ENCODE data around the gene TCF12.
"Not testable (repeated sequence)": the region's sequence is repeated elsewhere in the genome, so short reads cannot be mapped to it uniquely, and the experiment has no call there.

The TCF12 gene

DNA sequence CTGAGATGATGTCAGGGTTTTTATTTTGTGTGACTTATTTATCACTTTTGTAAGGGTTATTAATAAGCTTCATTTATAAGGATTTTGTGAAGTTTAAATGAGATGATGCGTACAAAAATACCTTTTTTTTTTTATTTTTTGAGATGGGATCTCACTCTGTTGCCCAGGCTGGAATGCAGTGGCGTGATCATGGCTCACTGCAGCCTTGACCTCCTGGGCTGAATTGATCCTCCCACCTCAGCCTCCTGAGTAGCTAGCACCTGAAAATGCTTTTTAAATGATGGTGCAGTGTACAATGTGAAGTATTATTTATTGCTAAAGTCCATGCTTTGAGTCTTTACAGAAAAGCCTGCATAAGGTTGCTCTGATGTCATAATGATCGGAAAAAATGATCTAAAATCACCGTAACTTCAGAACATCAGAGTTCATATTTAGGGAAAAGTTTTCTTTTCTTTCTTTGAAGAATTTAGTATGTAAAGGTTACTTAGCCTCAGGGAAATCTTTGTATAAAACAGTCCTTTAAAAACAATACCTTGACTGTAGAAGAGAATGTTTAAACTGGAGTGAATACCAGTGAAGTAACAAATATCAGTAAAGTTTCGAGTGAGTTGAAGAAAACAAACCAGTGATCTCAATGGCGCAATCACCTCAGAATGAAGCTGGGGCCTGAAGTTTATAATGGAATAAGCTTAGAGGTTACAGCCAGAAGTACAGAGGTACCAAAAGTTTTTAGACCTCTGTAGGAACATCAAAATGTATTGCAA lies 29.7 kb downstream of the TCF12 start:
- no peak for DNase-seq

DNA sequence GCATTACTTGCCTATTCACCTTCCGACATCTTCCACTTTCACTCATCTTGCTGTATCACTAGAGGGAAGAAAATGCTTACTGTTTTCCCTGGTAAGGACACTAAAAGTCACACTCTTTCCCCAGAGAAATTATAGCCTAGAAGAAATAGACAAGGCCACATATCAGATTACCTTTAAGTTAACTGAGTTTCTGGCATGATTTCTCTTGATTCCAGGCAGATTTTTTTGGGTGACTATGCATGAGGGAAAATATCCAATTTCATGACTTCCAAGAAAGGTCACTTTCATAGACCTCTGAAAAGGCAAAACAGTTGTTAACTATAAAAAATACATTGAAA lies 30.3 kb downstream of the TCF12 start:
- DNase-seq: no peak

DNA sequence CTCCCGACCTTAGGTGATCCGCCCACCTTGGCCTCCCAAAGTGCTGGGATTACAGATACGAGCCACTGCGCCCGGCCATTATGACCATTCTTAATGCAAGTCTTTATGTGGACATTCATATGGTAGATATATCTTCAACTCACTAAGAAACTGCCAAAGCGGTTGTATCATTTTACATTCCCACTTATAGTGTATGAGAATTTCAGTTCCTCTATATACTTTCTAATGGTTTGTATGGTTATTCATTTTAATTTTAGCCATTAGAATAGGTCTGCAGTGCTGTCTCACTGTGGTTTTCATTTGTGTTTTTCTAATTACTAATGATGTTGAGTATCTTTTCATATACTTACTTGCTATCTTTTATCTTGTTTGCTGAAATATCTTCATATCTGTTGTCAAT lies 32.5 kb downstream of the TCF12 start:
- no peak for DNase-seq

DNA sequence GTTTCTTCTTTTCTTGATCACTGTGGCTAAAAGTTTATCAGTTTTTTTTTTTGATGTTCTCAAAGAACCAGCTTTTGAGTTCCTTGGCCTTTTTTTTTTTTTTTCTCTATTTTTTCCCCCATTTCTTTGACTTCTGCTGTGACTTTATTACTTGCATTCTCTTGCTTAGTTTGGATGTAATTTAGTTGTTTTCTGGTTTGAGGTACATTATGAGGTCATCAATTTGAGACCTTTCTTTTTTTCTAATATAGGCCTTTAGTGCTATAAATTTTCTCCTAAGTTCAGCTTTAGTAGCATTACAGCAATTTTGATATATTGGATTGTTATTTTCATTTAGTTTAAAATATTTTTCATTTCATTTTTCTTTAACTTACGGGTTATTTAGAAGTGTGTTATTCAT lies 35.3 kb downstream of the TCF12 start:
- no peak for DNase-seq

DNA sequence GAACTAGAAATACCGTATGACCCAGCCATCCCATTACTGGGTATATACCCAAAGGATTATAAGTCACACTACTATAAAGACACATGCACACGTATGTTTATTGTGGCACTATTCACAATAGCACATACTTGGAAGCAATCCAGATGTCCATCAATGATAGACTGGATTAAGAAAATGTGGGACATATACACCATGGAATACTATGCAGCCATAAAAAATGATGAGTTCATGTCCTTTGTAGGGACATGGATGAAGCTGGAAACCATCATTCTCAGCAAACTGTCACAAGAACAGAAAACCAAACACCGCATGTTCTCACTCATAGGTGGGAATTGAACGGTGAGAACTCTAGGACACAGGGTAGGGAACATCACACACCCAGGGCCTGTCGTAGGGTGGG lies 36.6 kb downstream of the TCF12 start:
- not testable (repeated sequence) for DNase-seq

DNA sequence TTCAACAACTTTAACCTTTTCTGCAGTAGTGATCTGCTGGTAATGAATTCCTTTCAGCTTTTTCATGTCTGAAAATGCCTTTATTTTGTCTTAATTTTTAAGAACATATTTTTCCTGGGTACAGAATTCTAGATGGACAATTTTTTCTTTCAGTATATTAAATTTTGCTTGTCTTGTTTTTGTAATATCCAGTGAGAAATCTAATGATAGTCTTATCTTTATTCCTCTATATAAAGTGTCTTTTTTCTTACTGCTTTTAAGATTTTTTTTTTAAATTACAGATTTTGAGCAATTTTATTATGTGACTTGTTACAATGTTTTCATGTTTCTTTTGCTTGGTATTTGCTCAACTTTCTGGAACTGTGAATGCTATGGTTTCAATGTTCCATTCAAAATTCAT lies 38.1 kb downstream of the TCF12 start:
- no peak for DNase-seq

DNA sequence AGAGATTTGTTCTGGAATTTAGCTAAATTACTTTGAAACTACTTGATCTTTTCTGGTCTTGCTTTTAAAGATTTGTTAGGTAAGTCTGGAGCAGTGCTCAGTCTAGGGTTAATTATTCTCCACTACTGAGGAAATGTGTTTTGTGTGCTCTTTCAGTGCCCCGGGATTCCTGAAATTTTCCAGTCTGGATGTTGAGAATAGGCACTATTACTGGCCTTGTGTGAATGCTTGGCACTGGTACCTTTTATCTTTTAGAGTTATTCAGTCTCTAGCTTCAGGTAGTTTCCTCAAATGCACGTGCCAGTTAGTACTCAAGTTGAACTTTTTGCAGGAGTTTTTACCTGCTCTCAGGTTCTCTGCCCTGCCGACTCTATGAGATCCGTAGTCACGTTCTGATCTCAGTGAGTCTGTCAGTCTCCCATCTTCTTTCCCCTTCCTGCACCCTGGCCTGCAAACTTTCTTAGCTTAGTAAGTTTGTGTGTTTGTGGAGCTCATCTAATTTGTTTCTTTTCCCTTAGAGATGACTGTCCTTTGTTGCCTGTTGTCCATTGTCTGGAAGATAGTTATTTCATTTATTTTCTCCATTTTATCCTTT lies 39.5 kb downstream of the TCF12 start:
- no peak for DNase-seq

DNA sequence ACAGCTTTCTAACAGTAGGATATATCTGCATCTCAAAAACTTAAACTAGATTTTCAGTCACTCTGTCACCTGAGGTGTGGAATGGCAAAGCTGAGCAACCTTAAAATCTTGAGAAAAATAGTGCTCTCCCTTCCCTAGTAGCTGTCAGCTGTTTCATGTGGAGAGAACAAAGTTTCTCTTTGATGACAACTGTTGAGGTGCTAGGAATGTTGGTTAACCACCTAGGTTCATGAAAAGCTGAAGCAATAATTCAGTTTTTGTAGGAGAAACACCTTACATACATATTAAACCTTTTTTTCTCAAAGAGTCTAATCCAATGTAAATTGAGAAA lies 40.8 kb downstream of the TCF12 start:
- DNase-seq: no peak

DNA sequence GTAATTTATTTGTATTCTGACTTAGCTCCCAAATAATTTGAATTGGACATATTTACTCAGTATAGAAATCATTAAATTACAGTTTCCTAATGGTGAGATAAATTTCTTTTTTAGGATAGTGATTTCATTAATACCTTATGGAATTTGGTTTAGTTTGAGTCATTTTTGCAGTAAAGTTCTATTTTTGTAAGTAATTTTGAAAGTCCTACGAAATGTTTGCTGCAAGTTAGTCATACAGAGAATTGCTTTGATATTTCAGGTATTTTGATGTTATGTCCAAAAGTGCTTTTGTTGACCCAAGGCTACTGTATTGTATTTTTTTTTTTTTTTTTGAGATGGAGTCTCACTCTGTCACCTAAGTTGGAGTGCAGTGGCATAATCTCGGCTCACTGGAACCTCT lies 41.7 kb downstream of the TCF12 start:
- no peak for DNase-seq

DNA sequence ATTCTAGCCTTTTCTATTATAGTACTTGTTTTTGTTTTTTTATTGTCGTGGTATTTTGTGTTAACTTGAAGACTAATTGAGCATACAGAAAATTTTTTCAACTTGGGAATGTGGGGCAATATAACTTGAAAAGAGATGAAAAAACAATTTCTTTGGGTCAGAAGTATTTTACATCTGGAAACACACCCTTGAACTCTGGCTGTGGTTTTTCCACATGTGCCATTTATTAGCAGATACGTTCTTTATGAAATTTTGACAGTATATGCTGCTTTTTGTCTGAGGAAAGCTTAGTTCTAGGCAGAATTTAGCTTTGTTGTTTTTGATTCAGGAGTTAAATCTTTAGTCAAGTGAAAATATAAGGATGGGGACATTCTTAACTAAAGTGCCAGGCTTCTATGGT lies 44.7 kb downstream of the TCF12 start:
- DNase-seq: no peak

DNA sequence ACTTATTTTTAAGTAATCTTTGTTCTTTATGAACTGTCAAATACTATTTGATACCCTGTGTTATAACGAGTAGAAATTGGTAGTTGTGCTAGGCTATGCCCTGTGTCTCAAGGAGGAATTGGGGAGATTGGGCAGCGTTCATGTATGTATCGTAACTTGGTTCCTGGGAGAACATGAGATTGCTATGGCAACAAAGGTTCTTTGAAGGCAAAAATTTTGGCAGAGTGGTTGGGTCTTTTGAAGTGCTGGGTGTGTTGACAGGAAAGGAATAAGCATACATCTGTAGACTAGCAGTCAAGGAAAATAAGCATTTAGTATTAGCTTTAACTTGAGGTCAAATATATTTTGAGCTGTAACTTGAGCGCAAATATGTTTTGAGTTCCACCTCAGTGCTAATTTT lies 45.3 kb downstream of the TCF12 start:
- DNase-seq: no peak

DNA sequence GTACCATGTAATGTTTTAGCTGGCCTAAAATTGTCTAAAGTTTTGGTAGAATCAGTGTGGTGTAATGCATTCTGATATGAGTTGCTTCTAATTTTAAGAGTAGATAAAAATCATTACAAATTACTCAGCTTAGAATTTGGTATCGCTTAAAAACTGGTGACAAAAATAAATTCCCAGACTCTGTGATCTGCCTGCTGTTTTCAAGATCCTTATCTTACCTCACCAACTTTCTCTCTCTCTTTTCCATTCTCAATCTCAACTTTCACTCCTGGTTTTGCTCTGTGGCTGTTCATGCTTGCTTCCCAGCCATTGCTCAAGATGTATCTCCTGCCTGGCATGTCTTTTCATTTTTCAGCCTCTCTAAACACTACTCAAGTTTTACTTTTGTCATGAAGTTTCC lies 45.7 kb downstream of the TCF12 start:
- no peak for DNase-seq

DNA sequence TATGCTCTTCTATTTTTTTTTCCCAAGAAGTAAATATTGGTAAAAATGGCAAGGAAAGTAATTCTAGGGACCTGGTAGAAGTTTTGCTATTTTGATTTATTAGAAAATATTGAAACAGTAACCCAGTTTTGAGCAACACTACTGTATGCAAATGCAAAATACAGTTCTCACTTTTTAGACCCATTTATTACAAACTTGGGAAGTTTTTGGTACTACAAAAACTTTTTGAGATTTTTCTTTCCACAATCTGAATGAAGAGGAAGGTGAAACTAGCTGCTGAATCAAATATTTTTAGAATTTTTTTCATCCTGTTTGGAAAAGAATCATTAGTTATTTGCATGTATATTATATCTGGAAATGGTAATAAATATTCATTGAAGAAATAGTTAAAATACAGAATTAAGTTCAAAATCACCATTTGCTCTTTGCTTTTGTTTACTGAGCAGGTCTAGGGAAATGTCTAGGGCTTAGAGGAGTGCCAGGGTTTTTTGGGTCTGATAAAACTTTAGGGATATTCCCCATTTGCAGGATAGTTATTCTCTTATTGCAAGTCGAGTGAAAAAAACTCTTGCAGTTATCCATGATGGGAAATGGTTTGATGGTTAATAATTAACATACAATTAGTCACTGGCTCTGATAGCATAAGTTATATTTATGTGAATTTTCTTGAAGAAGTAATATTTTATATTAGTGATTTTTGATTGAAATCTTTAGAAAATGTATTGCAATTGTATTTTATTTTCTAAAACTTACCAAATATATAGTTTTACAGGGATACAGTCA lies 47.0 kb downstream of the TCF12 start:
- peak; percentile 52 for DNase-seq

DNA sequence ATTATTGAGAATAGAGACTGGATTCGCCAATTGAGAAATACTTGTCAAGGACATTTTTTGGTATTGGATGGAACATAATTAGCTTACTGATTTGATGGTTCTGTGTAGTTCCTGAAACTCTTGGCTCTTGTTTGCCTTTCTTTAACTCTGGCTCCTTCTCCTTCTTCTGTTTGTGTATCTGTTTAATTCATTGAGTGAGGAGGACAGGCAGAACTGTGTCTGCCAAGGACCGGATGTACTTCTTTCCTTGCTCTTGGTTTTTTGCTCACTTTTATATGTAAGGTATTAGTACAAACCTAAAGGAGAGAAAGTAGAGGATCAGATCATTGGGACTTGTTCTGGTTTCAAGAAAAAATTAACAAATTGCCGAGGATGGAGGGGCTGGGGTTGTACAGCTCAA lies 48.9 kb downstream of the TCF12 start:
- no peak for DNase-seq

DNA sequence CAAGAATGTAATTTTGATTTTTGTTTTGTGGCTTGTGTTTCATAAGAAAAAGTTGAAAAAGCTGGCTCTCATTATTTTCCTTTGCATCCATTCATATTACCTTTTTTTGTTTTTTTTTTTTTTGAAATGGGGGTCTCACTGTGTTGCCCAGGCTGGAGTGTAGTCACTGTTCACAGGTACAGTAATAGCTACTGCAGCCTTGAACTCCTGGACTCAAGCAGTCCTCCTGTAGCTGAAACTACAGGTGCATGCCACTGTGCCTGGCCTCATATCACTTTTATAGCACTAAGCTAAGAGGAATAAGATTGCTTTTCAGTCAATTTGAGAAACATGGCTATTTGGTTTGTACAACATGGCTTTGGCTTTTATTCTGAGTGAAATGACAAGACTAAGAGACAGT lies 49.8 kb downstream of the TCF12 start:
- no peak for DNase-seq

DNA sequence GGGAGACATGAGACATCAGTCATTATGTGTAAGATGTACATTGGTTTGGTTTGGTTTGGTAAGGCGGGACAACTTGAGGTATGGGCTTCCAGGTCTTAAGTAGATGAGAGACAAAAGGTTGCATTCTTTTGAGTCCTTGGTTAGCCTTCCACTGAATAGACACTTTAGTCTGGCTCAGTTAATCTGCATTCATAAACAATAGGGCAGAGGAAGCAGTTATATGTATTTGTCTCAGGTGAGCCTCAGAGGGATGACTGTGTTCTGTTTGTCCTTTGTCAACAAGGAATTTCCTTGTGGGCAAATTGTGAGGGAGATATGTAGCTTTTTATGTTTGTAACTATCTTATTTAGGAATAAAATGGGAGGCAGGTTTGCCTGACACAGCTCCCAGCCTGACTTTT lies 50.4 kb downstream of the TCF12 start:
- DNase-seq: peak; percentile 65

DNA sequence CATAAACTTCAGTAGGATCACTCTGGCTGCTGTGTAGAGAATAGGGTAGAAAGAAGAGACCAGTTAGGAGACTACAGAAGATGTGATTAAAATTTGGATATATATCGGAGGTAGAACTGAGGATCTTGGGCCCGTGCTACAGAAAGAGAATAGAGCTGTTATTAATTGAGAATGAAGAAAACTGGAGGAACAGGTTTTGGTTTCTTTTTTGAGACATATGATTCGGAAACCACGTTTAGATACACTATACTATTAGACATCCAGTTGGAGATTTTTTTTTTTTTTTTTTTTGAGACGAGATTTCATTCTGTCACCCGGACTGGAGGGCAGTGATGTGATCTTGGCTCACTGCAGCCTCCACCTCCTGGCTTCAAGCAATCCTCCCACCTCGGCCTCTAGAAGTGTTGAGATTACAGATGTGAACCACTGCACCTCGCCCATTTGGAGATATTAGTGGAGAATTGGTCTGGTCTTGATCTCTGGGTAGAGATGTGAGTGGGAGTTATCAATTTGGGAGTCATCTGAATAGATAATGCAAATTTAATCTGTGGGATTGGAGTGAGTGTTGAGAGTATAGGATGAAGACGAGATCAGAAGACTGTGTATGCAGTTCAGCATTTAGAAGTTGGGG lies 50.9 kb downstream of the TCF12 start:
- DNase-seq: peak; percentile 57

DNA sequence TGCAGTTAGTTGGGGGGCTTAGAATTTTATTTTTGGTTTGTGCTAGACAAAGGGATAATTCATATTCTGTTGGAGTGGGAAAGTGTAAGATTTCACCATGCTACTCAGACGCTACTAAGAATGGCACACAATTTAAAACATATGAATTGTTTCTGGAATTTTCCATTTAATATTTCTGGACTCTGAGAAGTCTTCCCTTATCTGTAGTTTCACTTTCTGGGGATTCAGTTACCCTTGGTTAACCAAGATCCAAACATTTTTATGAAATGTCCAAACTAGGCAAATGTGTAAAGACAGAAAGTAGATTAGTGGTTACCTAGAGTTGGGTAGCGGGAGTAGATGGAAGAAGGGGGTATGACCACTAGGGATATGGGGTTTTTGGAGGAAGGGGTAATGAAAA lies 53.1 kb downstream of the TCF12 start:
- DNase-seq: no peak

DNA sequence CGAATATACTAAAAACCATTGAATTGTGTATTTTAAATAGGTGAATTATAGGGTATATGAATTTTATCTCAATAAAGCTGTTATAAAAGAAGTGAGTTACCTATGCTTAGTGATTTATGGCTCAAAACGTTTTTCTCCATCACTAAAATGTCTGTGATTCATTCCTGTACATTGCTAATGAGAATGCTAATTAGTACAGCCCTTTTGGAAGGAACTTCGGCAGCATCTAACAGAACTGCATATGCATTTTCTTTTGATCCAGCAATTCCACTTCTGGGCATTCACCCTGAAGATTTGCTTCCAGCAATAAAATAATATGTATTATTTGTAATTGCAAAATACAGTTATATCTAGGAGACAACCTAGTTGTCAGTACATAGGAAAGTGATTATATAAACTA lies 53.6 kb downstream of the TCF12 start:
- DNase-seq: no peak

DNA sequence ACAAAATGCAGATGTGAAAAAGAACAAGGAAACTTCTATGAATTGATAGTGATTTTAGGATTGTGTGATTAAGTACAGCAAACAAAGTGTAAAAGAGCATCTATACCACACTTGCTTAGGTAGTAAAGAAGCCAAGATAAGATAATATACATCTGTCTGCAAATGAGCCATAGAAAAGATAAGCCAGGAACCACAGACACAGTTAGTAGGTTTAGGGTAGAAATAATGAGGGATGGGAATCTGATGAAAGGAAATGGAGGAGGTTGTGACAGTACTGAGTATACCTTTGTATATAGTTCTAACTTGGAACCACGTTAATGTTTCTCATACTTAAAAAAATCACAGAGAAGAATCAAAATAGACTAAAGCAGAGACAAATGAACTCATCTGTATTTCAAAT lies 54.0 kb downstream of the TCF12 start:
- DNase-seq: no peak

DNA sequence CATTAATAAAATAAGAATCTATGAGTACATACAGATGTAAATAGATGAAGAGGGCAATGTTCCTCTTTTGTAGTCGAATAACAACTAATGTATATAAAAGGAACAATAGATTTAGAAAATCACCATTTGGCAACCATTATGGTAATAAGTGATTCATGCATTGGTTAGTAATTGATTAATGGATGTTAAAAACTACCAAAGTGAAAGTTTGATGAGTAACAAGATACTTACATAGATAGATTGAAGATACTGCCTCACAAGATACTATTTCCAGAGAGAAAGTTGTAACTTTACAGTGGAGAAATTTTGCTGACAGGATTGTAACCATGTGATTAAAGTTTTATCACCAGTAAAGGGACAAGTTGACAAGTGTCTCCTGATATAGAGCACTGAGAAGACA lies 55.0 kb downstream of the TCF12 start:
- no peak for DNase-seq

DNA sequence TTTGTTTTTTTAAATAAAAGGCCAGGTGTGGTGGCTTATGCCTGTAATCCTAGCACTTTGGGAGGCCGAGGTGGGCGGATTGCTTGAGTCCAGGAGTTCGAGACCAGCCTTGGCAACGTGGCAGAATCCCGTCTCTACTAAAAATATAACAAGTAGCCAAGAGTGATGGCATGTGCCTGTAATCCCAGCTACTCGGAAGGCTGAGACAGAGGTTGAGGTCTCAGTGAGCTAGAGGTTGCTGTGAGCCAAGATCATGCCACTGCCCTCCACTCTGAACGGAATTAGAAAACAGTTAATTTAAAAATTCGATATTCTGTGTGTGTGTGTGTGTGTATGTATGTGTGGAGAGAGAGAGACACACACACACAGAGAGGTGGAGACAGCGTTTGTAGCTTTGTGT lies 58.8 kb downstream of the TCF12 start:
- no peak for DNase-seq

DNA sequence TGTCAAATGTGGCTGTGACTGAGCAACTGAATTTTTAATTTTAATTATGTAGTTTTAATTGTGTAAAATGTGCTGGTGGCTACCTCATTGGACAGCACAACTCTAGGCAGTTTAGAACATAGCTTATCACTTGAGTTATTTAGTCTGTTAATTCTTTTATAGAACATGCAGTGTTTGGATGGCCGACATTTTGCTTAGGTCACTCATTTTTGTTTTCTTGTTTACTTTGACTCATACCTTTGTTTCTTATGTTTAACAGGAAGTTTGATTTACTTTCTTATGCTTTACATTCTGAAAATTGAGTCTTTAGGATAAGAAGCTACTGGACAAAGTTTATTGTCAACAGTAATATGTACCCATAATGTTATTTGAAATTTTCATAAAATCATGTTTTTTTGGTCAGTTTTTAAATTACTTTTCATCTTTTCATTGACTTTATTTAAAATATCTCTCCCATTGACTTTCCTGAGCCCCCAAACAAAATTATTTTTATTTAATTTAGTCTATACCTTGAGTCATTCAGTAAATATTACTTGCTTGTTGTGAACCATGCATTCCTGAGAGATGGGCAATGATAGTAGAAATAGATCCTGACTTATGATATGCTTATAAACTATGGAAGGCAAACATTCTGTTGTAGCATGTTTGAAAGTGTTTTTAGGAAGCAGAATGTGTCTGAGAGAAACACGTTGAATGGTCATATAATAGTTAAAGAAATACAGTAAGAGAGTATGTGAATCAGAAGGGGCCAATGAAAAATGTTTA lies 60.6 kb downstream of the TCF12 start:
- peak; percentile 78 for DNase-seq
